ENCODE measurements around the gene BSDC1. TPM values are rescaled to one million over a fixed set of nuclear protein-coding genes. Genes with fewer than 3 reads are reported as not detected.

The BSDC1 gene
- total RNA-seq, 4 donors from 2014 or later, result 89.1 to 140 (median 109) TPM

GRCh38 chr1:32335790-32336590 is 58.3 kb downstream of the BSDC1 start, which contains the start of gene MARCKSL1:
Gene MARCKSL1, minus strand, starts transcription at chr1:32336233. Its CDS starts 200 bp downstream, at chr1:32336033.
- DNase-seq, result peak; percentile 88 to 95 (median 93)
- H3K27ac ChIP-seq, result peak within 1 kb of the TSS; percentile 62 to 94 (median 78)
- H3K9me3 ChIP-seq, result no peaks in the 10 kb centered on the region
- no peaks in the 10 kb centered on the region for H3K27me3 ChIP-seq
- H3K4me1 ChIP-seq, result peaks cover 0 to 39% (median 28%) of the 10 kb centered on the region in 4 donors
- peak; percentile 83 to 89 for TF ChIP-seq POLR2A (IDR thresholded peaks at IDR 0.05)
- TF ChIP-seq CTCF (IDR thresholded peaks at IDR 0.05), result peak in 1 of 6 experiments; percentile 4
- peak within 1 kb of the TSS; percentile 65 to 95 (median 79) for H3K4me3 ChIP-seq
- H3K36me3 ChIP-seq, result peaks cover 0 to 19% (median 0%) of the 10 kb centered on the region in 3 donors

- Histone ChIP-seq H3K4me1 (peaks cover 0 to 39% (median 28%) of the 10 kb centered on the region in 4 donors), H3K4me3 (peak overlapping the region; percentile 65 to 95 (median 79)), H3K36me3 (peaks cover 0 to 24% (median 0%) of the 10 kb centered on the region in 3 donors), H3K27ac (peak overlapping the region; percentile 62 to 94 (median 78)), H3K9me3 (no peaks in the 10 kb centered on the region), H3K27me3 (no peaks in the 10 kb centered on the region)
- DNase-seq, result no peak
- TF ChIP-seq CTCF (IDR thresholded peaks at IDR 0.05) (no peak), POLR2A (IDR thresholded peaks at IDR 0.05) (no peak)
These were observed 58.8 kb downstream of the BSDC1 start for GRCh38 chr1:32335535-32335789.

- peaks cover 0 to 39% (median 28%) of the 10 kb centered on the region in 4 donors for H3K4me1 ChIP-seq
- TF ChIP-seq POLR2A (IDR thresholded peaks at IDR 0.05) (no peak), CTCF (IDR thresholded peaks at IDR 0.05) (peak; percentile 58 to 85 (median 64))
- peak; percentile 72 to 82 (median 77) for DNase-seq
These were observed 59.2 kb downstream of the BSDC1 start for GRCh38 chr1:32334864-32335534.

GRCh38 chr1:32334274-32334861 is 59.9 kb downstream of the BSDC1 start:
- TF ChIP-seq POLR2A (IDR thresholded peaks at IDR 0.05) (no peak), CTCF (IDR thresholded peaks at IDR 0.05) (no peak)
- H3K27ac ChIP-seq, result peak overlapping the region; percentile 62 to 94 (median 78)
- DNase-seq, result no peak
- H3K27me3 ChIP-seq, result no peaks in the 10 kb centered on the region
- H3K9me3 ChIP-seq, result no peaks in the 10 kb centered on the region
- peak overlapping the region; percentile 65 to 95 (median 79) for H3K4me3 ChIP-seq
- peaks cover 0 to 35% (median 28%) of the 10 kb centered on the region in 4 donors for H3K4me1 ChIP-seq
- H3K36me3 ChIP-seq, result peaks cover 0 to 35% (median 0%) of the 10 kb centered on the region in 3 donors

More at GRCh38 chr1:32334864-32335534, 59.2 kb downstream of the BSDC1 start:
- peak overlapping the region; percentile 65 to 95 (median 79) for H3K4me3 ChIP-seq
- no peaks in the 10 kb centered on the region for H3K27me3 ChIP-seq
- H3K27ac ChIP-seq, result peak overlapping the region; percentile 62 to 94 (median 78)
- H3K9me3 ChIP-seq, result no peaks in the 10 kb centered on the region
- peaks cover 0 to 29% (median 0%) of the 10 kb centered on the region in 3 donors for H3K36me3 ChIP-seq

GRCh38 chr1:32333251-32333963 is 60.8 kb downstream of the BSDC1 start:
- H3K4me1 ChIP-seq, result peaks cover 0 to 33% (median 26%) of the 10 kb centered on the region in 4 donors
- H3K27me3 ChIP-seq, result no peaks in the 10 kb centered on the region
- H3K27ac ChIP-seq, result no peak overlapping the region
- H3K36me3 ChIP-seq, result peaks cover 0 to 44% (median 0%) of the 10 kb centered on the region in 3 donors
- TF ChIP-seq POLR2A (IDR thresholded peaks at IDR 0.05) (no peak), CTCF (IDR thresholded peaks at IDR 0.05) (no peak)
- H3K4me3 ChIP-seq, result no peak overlapping the region
- no peaks in the 10 kb centered on the region for H3K9me3 ChIP-seq
- no peak for DNase-seq
